Globus pallidus (tissue), 1 donor: ENCODE results near the gene SCFD1.
A peak's percentile ranks its signal among the peaks of the same experiment; 100 is the strongest.
"Not testable (repeated sequence)": the region's sequence is repeated elsewhere in the genome, so short reads cannot be mapped to it uniquely, and the experiment has no call there.

Source experiments
- DNase-seq: peaks from one replicate; pipeline ENCODE4 v3.0.0-alpha.2; 2015; ENCODE audit warnings: low spot score

SCFD1 gene

GRCh38 chr14:30678926-30679431 lies 56.9 kb downstream of the SCFD1 start:
- DNase-seq = no peak

GRCh38 chr14:30680036-30680435 lies 57.9 kb downstream of the SCFD1 start:
- no peak for DNase-seq

- not testable (repeated sequence) for DNase-seq
Observed at GRCh38 chr14:30680776-30681175, 58.7 kb downstream of the SCFD1 start.

- DNase-seq = no peak
Observed at GRCh38 chr14:30681752-30682355, 59.7 kb downstream of the SCFD1 start.

GRCh38 chr14:30690487-30691355 lies 68.6 kb downstream of the SCFD1 start:
- not testable (repeated sequence) for DNase-seq

GRCh38 chr14:30691751-30692398 lies 69.8 kb downstream of the SCFD1 start:
- DNase-seq = no peak

- DNase-seq = no peak
Observed at GRCh38 chr14:30692669-30693068, 70.5 kb downstream of the SCFD1 start.

GRCh38 chr14:30698463-30698862 lies 76.3 kb downstream of the SCFD1 start:
- no peak for DNase-seq

- DNase-seq = no peak
Observed at GRCh38 chr14:30706704-30707103, 84.6 kb downstream of the SCFD1 start.

- no peak for DNase-seq
Observed at GRCh38 chr14:30708157-30708556, 86.0 kb downstream of the SCFD1 start.

- no peak for DNase-seq
Observed at GRCh38 chr14:30709201-30709600, 87.1 kb downstream of the SCFD1 start.

- DNase-seq = no peak
Observed at GRCh38 chr14:30710876-30711275, 88.8 kb downstream of the SCFD1 start.

- DNase-seq = no peak
Observed at GRCh38 chr14:30719137-30719536, 97.0 kb downstream of the SCFD1 start.

GRCh38 chr14:30725763-30726162 lies 103.6 kb downstream of the SCFD1 start:
- no peak for DNase-seq

- no peak for DNase-seq
Observed at GRCh38 chr14:30728471-30728870, 106.4 kb downstream of the SCFD1 start.

GRCh38 chr14:30737916-30738315 lies 115.8 kb downstream of the SCFD1 start:
- DNase-seq = no peak

- no peak for DNase-seq
Observed at GRCh38 chr14:30738978-30739377, 116.9 kb downstream of the SCFD1 start.

GRCh38 chr14:30748343-30748742 lies 126.2 kb downstream of the SCFD1 start:
- peak; percentile 43 for DNase-seq

- DNase-seq = no peak
Observed at GRCh38 chr14:30751646-30752416, 129.7 kb downstream of the SCFD1 start.

GRCh38 chr14:30753452-30753851 lies 131.3 kb downstream of the SCFD1 start:
- no peak for DNase-seq

- no peak for DNase-seq
Observed at GRCh38 chr14:30754778-30755177, 132.7 kb downstream of the SCFD1 start.

- no peak for DNase-seq
Observed at GRCh38 chr14:30756594-30756993, 134.5 kb downstream of the SCFD1 start.
